ENCODE data around the gene C6orf89. TPM values are rescaled to one million over a fixed set of nuclear protein-coding genes. Genes with fewer than 3 reads are reported as not detected.

C6orf89 gene
- total RNA-seq, 4 donors from 2014 or later = 18.6 to 34.9 (median 23.1) TPM

- Histone ChIP-seq H3K27ac (no peak overlapping the region), H3K4me1 (peaks cover 0 to 33% (median 21%) of the 10 kb centered on the region in 3 donors), H3K36me3 (peaks cover 53 to 100% (median 83%) of the 10 kb centered on the region in 3 donors), H3K27me3 (no peaks in the 10 kb centered on the region), H3K4me3 (no peak overlapping the region), H3K9me3 (no peaks in the 10 kb centered on the region)
- DNase-seq = no peak
- no peak for TF ChIP-seq CTCF (IDR thresholded peaks at IDR 0.05)
- no peak for TF ChIP-seq POLR2A (IDR thresholded peaks at IDR 0.05)
- intact Hi-C loops (cut with DNase I) = no loop called here
- 83 to 100% methylated on average over 1 of the region's 1 CpG for WGBS, 2 donors
These were observed 87.4 kb downstream of the C6orf89 start for GRCh38 chr6:36973190-36973589.

- no peak for TF ChIP-seq CTCF (IDR thresholded peaks at IDR 0.05)
- no peak for TF ChIP-seq POLR2A (IDR thresholded peaks at IDR 0.05)
- intact Hi-C loops (cut with DNase I) = no loop called here
These were observed 87.9 kb downstream of the C6orf89 start for GRCh38 chr6:36973647-36974046.

GRCh38 chr6:36975231-36976006 is 89.7 kb downstream of the C6orf89 start:
- intact Hi-C loops (cut with DNase I) = no loop called here

More at GRCh38 chr6:36973647-36974046, 87.9 kb downstream of the C6orf89 start:
- Histone ChIP-seq H3K27me3 (no peaks in the 10 kb centered on the region), H3K4me3 (no peak overlapping the region), H3K27ac (no peak overlapping the region), H3K9me3 (no peaks in the 10 kb centered on the region), H3K36me3 (peaks cover 52 to 100% (median 83%) of the 10 kb centered on the region in 3 donors), H3K4me1 (peaks cover 0 to 29% (median 17%) of the 10 kb centered on the region in 3 donors)
- 89 to 92% methylated on average over 4 of the region's 4 CpGs for WGBS, 2 donors
- no peak for DNase-seq

GRCh38 chr6:36976007-36976264 is 90.2 kb downstream of the C6orf89 start:
- H3K9me3 ChIP-seq = no peaks in the 10 kb centered on the region
- no peak overlapping the region for H3K4me3 ChIP-seq
- intact Hi-C loops (cut with DNase I) = no loop called here
- DNase-seq = no peak
- no peaks in the 10 kb centered on the region for H3K27me3 ChIP-seq
- H3K4me1 ChIP-seq = peaks cover 0 to 27% (median 3%) of the 10 kb centered on the region in 3 donors
- 76 to 90% methylated on average over 2 to 4 of the region's 4 CpGs for WGBS, 2 donors
- TF ChIP-seq CTCF (IDR thresholded peaks at IDR 0.05) (no peak), POLR2A (IDR thresholded peaks at IDR 0.05) (no peak)
- H3K36me3 ChIP-seq = peaks cover 43 to 99% (median 62%) of the 10 kb centered on the region in 3 donors
- H3K27ac ChIP-seq = peak overlapping the region in 1 of 4 donors; percentile 25

More at GRCh38 chr6:36975231-36976006, 89.7 kb downstream of the C6orf89 start:
- Histone ChIP-seq H3K4me1 (peaks cover 0 to 27% (median 2%) of the 10 kb centered on the region in 3 donors), H3K27ac (peak overlapping the region in 1 of 4 donors; percentile 25), H3K36me3 (peaks cover 44 to 99% (median 68%) of the 10 kb centered on the region in 3 donors), H3K9me3 (no peaks in the 10 kb centered on the region), H3K27me3 (no peaks in the 10 kb centered on the region), H3K4me3 (no peak overlapping the region)
- no peak for DNase-seq
- 75 to 89% methylated on average over 5 of the region's 7 CpGs for WGBS, 2 donors
- TF ChIP-seq POLR2A (IDR thresholded peaks at IDR 0.05) (no peak), CTCF (IDR thresholded peaks at IDR 0.05) (no peak)

DNA sequence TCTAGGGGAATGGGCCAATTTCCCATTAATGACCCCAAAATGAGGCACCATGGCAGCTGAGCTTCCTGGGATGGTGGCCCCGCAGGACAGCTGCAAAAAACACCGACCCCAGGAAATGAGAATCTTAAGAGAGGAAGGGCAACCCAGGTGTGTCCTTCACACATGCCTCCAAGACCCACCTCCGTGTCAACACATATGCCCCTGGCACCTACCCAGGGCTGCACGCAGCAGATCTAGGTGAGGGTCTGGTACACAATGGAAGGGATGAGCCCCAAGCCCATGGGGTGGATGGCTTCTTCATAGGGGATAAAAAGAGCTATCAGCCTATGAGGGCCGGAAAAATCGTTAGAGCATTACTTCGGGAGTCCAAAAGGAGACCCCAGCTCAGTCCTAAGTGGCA is 90.8 kb downstream of the C6orf89 start:
- peaks cover 47 to 99% (median 57%) of the 10 kb centered on the region in 3 donors for H3K36me3 ChIP-seq
- no peak overlapping the region for H3K27ac ChIP-seq
- intact Hi-C loops (cut with DNase I) = no loop called here
- H3K4me3 ChIP-seq = no peak overlapping the region
- 90 to 93% methylated on average over 4 to 7 of the region's 7 CpGs for WGBS, 2 donors
- no peaks in the 10 kb centered on the region for H3K9me3 ChIP-seq
- no peak for DNase-seq
- TF ChIP-seq CTCF (IDR thresholded peaks at IDR 0.05) (no peak), POLR2A (IDR thresholded peaks at IDR 0.05) (no peak)
- peaks cover 0 to 27% (median 6%) of the 10 kb centered on the region in 3 donors for H3K4me1 ChIP-seq
- no peaks in the 10 kb centered on the region for H3K27me3 ChIP-seq

All from esophagus squamous epithelium (tissue), 5 donors.